Tibial nerve (tissue), 4 donors: Measurements from ENCODE around the gene TLN1. TPM values are rescaled to one million over a fixed set of nuclear protein-coding genes. Genes with fewer than 3 reads are reported as not detected.

Experiments used
- DNase-seq, 2 donors: peaks; one replicate each; pipeline ENCODE4 v3.0.0-alpha.2; 2019; ENCODE audit warnings: low spot score in 2 of 2
- H3K27ac ChIP-seq, 4 donors: fragments of 200-600 bp; sonication (generic) in 3 of 4; one replicate each; pipeline ENCODE4 v1.5.1; 2017 to 2019; ENCODE audit warnings: mild to moderate bottlenecking in 1 of 4
- H3K27me3 ChIP-seq, 2 donors: fragments of 200-600 bp; sonication (generic) in 1 of 2; one replicate each; pipeline versions ENCODE4 v1.5.1 to v1.6.0; 2017 to 2019
- H3K36me3 ChIP-seq, 3 donors: fragments of 200-600 bp; sonication (generic); one replicate each; pipeline ENCODE4 v1.5.1; 2018 to 2019
- H3K4me1 ChIP-seq, 4 donors: fragments of 200-600 bp; sonication (generic) in 3 of 4; one replicate each; pipeline ENCODE4 v1.5.1; 2017 to 2019
- H3K4me3 ChIP-seq, 4 donors: fragments of 200-600 bp; sonication (generic) in 3 of 4; one replicate each; pipeline ENCODE4 v1.5.1; 2017 to 2019; ENCODE audit warnings: mild to moderate bottlenecking in 1 of 4, moderate library complexity in 1 of 4
- H3K9me3 ChIP-seq, 4 donors: fragments of 200-600 bp; sonication (generic) in 3 of 4; one replicate each; pipeline ENCODE4 v1.5.1; 2017 to 2019
- EP300 ChIP-seq, 2 donors: sonication (generic); formaldehyde crosslinking; IDR thresholded peaks; one replicate each; pipeline ENCODE4 v1.6.1; 2017; ENCODE audit warnings: antibody characterized with exemption in 2 of 2, mild to moderate bottlenecking in 1 of 2
- POLR2A ChIP-seq, 2 donors: fragments of 450-650 bp; IDR thresholded peaks; one replicate each; pipeline ENCODE4 v1.6.1; 2017; ENCODE audit warnings: antibody characterized with exemption in 2 of 2, mild to moderate bottlenecking in 2 of 2, moderate library complexity in 2 of 2
- WGBS, 2 donors: methylation state at CpG; one replicate each; pipeline ENCODE4 v1.1.5; 2018; 5-methylcytosine and 5-hydroxymethylcytosine counted together
- total RNA-seq, 4 donors: library from RNA; depleted of rRNA; stranded (reverse); fragments of >200 nt; gene quantifications; one replicate each; pipeline ENCODE4 v1.1.0, GENCODE V29; 2016
- TF ChIP-seq, protein P1 (sequence below), 5 experiments: fragments of 200-600 bp in 3 of 5; fragments of 450-650 bp in 2 of 5; sonication (generic) in 3 of 5; IDR thresholded peaks; one replicate each; pipeline ENCODE4 v1.5.1; 2016 to 2019; ENCODE audit warnings: antibody characterized with exemption in 5 of 5, mild to moderate bottlenecking in 3 of 5, moderate library complexity in 2 of 5

Gene TLN1
- total RNA-seq, 4 donors from 2014 or later = 284 to 405 (median 350) TPM

DNA sequence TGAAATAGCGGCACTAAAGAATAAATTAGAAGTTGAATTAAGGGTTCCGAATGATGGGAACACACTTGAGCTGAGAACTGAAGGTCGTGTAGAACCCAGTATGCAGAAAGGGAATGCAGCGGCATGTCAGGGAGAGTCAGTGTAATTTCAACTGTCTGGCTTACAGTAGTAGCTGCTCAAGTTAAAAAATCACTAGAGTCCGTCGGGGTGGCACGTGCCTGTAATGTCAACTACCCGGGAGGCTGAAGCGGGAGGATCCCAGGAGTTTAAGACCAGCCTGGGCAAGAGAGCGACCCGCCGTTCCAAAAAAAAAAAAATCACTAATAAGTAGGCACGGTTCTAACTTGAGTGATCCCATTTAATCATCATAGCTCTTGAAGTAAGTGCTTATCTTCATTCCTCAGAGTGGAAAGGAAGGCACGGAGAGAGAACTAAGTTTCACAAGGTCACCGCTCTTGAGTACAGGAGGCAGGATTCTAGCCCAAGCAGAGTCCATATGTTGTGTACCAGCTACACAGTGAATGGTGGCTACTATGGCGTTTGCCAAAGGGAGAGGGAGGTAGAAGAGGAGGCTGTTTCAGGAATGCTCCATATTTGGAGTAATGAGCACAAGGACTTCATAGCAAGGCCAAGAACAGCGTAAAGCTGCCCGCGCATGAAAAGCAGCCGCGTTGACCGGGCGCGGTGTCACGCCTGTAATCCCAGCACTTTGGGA is 75.0 kb downstream of the TLN1 start:
- DNase-seq = no peak

DNA sequence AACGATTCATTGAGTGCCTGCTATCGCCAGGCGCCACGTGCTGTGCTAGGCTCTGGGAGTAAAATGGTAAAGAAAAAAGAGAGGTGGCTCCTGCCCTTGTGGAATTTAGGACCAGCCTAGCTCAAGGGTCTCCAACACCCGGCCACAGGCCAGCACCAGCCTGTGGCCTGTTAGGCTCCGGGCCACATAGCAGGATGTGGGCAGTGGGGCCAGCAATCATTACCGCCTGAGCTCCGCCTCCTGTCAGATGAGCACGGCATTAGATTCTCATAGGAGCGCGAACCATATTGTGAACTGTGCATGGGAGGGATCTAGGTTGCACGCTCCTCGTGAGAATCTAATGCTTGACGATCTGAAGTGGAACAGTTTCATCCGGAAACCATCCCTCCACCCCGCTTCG is 75.6 kb downstream of the TLN1 start:
- no peak overlapping the region for H3K4me3 ChIP-seq
- no peak for DNase-seq
- 76 to 82% methylated on average over 17 of the region's 17 CpGs for WGBS, 2 donors
- H3K27ac ChIP-seq = peak overlapping the region in 1 of 4 donors; percentile 99
- peaks cover 0 to 11% (median 0%) of the 10 kb centered on the region in 3 donors for H3K36me3 ChIP-seq
- H3K9me3 ChIP-seq = no peaks in the 10 kb centered on the region
- no peak for TF ChIP-seq EP300 (IDR thresholded peaks at IDR 0.05)
- no peak for TF ChIP-seq POLR2A (IDR thresholded peaks at IDR 0.05)
- TF ChIP-seq, protein P1, sequence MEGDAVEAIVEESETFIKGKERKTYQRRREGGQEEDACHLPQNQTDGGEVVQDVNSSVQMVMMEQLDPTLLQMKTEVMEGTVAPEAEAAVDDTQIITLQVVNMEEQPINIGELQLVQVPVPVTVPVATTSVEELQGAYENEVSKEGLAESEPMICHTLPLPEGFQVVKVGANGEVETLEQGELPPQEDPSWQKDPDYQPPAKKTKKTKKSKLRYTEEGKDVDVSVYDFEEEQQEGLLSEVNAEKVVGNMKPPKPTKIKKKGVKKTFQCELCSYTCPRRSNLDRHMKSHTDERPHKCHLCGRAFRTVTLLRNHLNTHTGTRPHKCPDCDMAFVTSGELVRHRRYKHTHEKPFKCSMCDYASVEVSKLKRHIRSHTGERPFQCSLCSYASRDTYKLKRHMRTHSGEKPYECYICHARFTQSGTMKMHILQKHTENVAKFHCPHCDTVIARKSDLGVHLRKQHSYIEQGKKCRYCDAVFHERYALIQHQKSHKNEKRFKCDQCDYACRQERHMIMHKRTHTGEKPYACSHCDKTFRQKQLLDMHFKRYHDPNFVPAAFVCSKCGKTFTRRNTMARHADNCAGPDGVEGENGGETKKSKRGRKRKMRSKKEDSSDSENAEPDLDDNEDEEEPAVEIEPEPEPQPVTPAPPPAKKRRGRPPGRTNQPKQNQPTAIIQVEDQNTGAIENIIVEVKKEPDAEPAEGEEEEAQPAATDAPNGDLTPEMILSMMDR (IDR thresholded peaks at IDR 0.05) = no peak
- H3K4me1 ChIP-seq = peaks cover 0 to 35% (median 10%) of the 10 kb centered on the region in 4 donors
- no peaks in the 10 kb centered on the region for H3K27me3 ChIP-seq

More for the DNA sequence above, 75.0 kb downstream of the TLN1 start:
- Histone ChIP-seq H3K36me3 (peaks cover 0 to 12% (median 0%) of the 10 kb centered on the region in 3 donors), H3K9me3 (no peaks in the 10 kb centered on the region), H3K27me3 (no peaks in the 10 kb centered on the region), H3K27ac (peak overlapping the region; percentile 90 to 99 (median 92)), H3K4me3 (peak overlapping the region; percentile 58 to 94 (median 90)), H3K4me1 (peaks cover 0 to 41% (median 10%) of the 10 kb centered on the region in 4 donors)
- WGBS, 2 donors = 34% methylated on average over 25 of the region's 25 CpGs
- TF ChIP-seq POLR2A (IDR thresholded peaks at IDR 0.05) = no peak
- TF ChIP-seq, protein P1 (IDR thresholded peaks at IDR 0.05) = no peak
- no peak for TF ChIP-seq EP300 (IDR thresholded peaks at IDR 0.05)

DNA sequence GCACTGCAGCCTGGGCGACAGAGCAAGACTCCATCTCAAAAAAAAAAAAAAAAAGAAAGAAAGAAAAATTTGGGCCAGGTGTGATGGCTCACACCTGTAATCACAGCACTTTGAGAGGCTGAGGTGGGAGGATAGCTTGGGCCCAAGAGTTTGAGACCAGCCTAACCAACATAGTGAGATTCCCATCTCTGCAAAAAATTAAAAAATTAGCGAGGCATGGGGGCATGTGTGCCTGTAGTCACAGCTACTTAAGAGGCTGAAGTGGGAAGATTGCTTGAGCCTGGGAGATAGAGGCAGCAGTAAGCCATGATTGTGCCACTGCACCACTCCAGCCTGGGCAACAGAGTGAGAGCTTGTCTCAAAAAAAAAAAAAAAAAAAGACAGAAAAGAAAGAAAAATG is 78.4 kb downstream of the TLN1 start:
- Histone ChIP-seq H3K27me3 (no peaks in the 10 kb centered on the region), H3K4me3 (no peak overlapping the region), H3K27ac (no peak overlapping the region), H3K4me1 (peaks cover 0 to 9% (median 4%) of the 10 kb centered on the region in 4 donors), H3K9me3 (no peaks in the 10 kb centered on the region), H3K36me3 (no peaks in the 10 kb centered on the region)
- WGBS, 2 donors = 91 to 96% methylated on average over 2 of the region's 2 CpGs
- no peak for DNase-seq
- TF ChIP-seq, protein P1 (IDR thresholded peaks at IDR 0.05) = no peak
- TF ChIP-seq POLR2A (IDR thresholded peaks at IDR 0.05) (no peak), EP300 (IDR thresholded peaks at IDR 0.05) (no peak)

DNA sequence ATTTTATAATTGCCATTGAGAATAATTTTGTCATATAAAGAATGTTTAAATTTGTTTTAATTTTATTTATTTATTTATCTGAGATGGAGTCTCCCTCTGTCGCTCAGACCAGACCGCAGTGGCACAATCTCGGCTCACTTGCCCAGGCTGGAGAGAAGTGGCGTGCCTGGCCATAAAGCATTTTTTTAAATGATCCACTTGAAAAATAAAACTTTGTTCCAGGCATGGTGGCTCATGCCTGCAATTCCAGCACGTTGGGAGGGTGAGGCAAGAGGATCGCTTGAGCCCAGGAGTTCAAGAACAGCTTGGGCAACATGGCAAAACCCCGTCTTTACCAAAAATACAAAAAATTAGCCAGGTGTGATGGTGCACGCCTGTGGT is 79.2 kb downstream of the TLN1 start:
- DNase-seq = no peak
- Histone ChIP-seq H3K9me3 (no peaks in the 10 kb centered on the region), H3K36me3 (no peaks in the 10 kb centered on the region), H3K4me1 (peaks cover 0 to 9% (median 4%) of the 10 kb centered on the region in 4 donors), H3K27me3 (no peaks in the 10 kb centered on the region), H3K27ac (no peak overlapping the region), H3K4me3 (no peak overlapping the region)
- WGBS, 2 donors = 88 to 94% methylated on average over 8 of the region's 8 CpGs
- TF ChIP-seq, protein P1 (IDR thresholded peaks at IDR 0.05) = no peak
- TF ChIP-seq POLR2A (IDR thresholded peaks at IDR 0.05) (no peak), EP300 (IDR thresholded peaks at IDR 0.05) (no peak)
